ENCODE data around the gene SNX21.
"Not testable (repeated sequence)": the region's sequence is repeated elsewhere in the genome, so short reads cannot be mapped to it uniquely, and the experiment has no call there.

SNX21 gene, protein sequence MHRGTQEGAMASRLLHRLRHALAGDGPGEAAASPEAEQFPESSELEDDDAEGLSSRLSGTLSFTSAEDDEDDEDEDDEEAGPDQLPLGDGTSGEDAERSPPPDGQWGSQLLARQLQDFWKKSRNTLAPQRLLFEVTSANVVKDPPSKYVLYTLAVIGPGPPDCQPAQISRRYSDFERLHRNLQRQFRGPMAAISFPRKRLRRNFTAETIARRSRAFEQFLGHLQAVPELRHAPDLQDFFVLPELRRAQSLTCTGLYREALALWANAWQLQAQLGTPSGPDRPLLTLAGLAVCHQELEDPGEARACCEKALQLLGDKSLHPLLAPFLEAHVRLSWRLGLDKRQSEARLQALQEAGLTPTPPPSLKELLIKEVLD

DNA sequence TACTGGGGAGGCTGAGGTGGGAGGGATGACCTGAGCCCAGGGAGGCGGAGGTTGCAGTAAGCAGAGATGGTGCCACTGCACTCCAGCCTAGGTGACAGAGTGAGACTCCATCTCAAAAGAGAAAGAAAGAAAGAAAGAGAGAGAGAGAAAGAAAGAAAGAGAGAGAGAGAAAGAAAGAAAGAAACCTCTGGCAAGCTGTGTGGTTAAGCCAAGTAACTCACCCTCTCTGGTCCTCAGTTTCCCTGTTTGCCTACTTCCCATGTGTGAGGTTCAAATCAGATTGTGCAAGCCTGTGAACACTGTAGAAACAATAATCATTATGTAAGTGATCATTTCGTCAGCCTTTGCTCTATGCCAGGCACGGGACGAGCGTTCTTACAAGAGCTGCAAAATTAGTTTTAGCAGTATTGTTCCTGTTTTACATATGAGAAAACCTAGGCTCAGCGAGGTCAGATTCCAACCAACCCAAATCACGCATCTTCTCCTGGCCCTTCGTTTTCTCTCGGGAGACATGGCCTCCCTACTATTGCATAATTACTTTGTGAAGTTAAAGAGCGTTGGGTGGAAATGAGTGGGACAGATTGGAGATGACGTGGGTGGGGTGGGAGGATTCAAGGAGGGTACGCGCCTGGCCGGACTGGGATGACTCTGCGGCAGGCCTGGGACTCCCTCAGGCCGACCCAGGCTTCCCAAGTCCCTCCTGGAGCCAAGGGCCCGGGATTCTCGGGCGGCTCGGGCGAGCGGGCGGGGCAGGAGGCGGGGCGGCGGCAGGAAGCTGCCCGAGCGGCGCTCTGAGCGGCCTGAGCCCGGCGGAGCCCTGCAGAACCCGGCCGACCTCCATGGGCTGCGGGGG lies at the start of gene SNX21:
Gene SNX21 (plus strand): TSS at position 770 of the 853 bp plus-strand sequence. CDS start 121 bp downstream, outside the sequence.
- peak; percentile 97 for DNase-seq (ENCODE audit: low read depth)

DNA sequence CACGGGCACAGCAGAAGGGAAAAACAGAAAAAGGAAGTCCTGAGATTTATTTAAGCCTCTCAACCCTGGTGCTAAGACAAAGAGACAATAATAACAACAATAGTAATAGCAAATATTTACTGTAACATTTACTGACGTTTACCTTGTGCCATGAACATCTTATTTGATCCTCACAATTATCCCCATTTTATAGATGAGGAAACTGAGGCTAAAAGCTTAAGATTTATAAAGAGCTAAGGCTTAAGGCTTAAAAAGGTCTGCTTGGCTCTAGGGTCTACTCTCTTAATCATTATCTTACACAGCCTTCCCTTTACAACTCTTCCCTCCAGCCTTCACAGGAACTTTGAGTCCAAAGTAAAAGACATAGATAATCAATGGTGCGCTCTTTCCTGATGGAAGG lies 45.2 kb upstream of the SNX21 start:
- no peak for DNase-seq (ENCODE audit: low read depth)

DNA sequence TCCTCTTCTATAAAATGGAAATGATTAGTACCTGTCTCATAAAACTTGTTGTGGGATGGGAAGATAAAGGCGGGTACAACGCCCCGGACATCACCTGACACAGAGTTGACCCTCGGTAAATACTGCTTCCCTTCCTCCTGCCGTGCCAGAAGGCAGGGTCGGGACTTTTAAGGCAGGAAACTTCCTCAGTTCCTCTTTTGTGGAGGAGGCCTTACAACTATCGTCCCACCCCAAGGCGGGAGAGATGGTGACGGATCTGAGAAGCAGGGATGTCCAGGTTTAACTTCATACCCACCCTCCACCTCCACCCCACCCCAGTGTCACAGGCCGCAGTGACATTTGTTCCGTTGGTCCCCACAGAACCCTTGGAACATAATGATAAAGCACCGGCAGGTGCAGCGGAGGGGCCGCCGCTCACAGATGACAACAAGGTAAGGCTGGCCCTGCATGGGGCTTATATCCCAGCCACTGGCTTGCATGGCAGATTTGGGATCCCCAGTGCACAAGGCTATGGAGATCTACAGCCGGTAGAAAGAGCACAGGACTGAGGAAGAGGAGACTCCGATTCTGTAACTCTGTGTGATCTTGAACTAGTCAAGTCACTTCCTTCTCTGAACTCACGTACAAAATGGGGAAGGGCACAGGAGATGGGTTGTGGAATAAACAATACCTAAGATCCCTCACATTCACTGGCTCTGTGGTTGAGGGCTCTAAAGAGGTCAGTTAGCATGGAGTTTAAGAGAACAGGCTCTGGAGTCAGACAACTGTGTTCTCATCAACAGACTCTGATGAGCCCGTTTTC lies 41.1 kb upstream of the SNX21 start:
- DNase-seq (ENCODE audit: low read depth) = no peak

DNA sequence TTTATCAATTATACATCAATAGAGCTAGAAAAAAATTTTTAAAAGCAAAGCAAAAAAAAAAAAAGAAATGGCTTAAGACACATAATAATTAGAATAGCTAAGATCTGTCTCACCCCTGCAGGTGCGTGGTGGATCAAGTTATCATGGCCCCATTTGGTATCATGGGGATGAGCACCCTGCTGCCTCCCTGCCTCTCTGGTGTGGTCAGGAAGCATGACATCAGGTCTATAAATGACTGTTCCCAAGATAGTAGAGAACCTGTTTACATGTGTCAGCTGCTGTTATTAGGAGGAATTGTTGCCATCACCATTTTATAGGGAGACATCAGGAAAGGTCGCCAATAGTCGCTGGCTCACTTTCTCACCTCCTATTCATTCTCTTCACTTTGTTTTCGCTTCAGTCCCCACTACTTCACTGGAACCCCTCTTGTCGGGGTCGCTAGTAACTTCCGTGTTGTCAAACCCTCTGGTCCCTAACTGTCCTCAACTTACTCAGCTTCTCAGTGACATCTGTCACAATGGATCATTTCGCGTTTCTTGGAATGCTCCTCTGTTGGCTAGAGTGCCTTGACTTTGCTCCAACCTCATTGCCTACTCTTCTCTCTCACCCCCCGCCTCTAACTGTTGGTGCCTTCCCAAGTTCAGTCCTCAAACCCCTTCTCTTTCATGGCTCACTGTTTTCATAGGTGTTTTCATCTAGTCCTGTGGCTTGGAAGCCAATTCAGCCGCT lies 37.1 kb upstream of the SNX21 start:
- DNase-seq (ENCODE audit: low read depth) = no peak

DNA sequence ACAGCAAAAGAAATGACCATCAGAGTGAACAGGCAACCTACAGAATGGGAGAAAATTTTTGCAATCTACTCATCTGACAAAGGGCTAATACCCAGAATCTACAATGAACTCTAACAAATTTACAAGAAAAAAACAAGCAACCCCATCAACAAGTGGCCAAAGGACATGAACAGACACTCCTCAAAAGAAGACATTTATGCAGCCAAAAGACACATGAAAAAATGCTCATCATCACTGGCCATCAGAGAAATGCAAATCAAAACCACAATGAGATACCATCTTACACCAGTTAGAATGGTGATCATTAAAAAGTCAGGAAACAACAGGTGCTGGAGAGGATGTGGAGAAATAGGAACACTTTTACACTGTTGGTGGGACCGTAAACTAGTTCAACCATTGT lies 36.1 kb upstream of the SNX21 start:
- not testable (repeated sequence) for DNase-seq (ENCODE audit: low read depth)

DNA sequence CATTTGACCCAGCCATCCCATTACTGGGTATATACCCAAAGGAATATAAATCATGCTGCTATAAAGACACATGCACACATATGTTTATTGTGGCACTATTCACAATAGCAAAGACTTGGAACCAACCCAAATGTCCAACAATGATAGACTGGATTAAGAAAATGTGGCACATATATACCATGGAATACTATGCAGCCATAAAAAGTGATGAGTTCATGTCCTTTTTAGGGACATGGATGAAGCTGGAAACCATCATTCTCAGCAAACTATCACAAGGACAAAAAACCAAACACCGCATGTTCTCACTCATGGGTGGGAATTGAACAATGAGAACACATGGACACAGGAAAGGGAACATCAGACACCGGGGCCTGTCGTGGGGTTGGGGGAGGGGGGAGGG lies 35.6 kb upstream of the SNX21 start:
- DNase-seq (ENCODE audit: low read depth) = not testable (repeated sequence)

DNA sequence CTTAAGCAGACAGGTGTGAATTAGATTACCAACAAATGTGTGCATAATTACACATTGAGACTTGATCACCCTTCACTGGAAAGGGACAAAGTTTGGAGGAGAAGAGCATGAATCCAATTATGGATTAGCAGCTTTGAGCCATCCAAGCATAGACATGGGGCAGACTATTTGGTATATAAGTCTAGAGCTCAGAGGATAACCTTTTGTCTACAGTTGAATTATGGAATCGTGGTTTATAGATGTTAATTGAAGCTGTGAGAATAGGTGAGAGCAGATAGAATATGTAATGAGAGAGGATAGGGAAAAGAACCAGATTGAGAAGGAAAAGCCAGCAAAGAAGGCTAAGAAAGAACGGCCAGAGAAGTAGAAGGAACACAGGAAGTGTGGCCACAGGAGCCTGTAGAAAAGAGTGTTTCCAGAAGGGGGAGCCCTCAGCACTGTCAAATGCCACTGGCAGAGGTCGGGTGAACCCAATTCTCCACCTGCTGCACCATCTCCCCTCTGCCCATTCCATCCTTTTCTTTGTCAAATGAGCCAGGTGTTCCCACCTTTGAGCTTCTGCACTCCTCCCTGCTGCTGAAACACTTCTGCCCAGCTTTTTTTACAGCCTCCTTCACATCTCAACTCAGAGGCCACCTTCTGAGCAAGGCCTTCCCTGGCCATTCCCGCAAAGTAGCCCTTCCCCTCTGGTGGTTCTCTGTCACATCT lies 34.5 kb upstream of the SNX21 start:
- DNase-seq (ENCODE audit: low read depth) = peak; percentile 34

DNA sequence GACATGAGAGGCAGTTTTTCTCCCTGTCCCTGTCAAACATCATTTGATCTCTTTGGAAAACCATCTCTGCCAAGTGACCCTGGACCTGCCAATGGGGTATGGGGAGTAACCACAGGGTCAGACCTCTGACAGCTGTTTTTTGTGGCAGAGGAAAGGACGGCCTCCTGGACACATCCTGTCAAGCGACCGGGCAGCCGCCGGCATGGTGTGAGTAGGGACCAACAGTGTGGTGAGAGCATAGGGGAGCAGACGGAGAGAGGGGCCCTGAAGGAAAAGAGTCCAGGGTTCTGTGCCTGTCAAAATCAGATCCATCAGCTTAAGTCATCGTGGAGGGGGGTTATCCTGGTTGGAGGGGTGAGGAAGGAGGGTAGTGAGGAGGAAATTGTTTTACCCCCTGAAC lies 31.7 kb upstream of the SNX21 start:
- no peak for DNase-seq (ENCODE audit: low read depth)

DNA sequence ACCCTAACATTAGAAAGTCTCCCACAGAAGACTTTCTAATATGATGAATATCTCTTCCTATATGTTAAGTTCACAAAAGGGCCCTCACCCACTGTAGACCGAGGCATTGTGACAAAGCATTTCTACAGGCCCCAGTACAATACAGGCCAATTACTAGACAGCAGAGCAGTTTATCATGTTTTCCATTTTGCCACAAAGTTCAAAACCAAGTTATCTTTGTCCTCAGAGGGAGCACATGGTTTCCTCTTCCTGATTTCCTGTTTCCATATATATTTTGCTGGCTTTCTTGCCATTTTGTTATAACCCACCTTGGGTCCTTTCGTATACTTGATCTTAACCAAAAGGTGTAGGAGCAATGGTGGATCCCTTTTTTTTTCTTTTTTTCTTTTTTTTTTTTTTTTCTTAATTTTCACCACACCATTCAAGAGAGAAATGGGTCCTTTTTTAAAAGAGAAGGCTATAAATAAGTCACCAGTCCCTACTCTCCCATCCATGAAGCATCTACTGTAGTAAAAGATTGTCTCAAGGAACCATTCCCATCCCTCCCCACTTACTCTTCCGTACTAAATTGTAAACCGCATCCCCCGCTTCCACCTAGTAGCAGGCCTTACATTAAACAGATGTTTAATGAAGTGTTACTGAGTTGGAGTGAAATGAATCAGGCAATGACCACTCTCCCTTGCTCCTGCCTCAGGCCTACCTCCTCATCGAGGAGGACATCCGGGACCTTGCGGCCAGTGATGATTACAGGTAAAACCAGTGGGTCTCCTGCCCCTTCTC lies 23.2 kb upstream of the SNX21 start:
- DNase-seq (ENCODE audit: low read depth) = no peak

DNA sequence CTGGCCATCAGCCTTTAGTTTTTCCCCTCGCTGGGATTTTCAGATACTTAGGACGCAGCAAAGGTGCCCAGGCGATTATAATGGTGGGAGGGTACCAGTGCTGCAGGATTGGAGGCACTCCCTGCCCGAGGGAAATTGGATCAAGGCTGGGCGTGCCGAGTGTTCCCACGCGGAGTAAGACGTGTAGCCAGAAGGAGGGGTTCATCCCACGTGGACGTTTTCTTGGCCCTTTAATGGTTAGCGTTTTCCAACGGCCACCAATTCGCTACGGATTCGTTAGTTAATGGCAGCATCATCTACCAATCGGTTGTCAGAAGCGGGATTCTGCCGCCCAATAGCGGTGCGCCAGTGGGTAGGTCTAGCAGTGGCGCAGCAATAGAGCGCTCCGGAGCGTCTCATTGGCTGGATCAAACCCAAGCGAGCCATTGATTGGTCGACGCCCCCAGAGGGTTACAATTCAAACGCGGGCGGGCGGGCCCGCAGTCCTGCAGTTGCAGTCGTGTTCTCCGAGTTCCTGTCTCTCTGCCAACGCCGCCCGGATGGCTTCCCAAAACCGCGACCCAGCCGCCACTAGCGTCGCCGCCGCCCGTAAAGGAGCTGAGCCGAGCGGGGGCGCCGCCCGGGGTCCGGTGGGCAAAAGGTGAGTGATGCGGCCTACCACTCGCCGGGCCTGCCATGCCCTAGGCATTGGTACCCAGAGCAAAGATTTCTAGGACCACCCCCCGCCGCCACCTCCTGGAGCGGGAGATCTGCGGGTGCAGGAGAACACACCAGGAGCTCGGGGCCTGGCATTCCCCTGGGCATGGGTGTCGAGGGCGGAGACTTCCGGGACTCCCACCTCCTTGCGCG lies 21.2 kb upstream of the SNX21 start, which contains the start of gene UBE2C:
Gene UBE2C (plus strand): TSS at position 488 of the 849 bp plus-strand sequence. CDS start 52 bp downstream, at position 540.
- DNase-seq (ENCODE audit: low read depth) = peak; percentile 100

DNA sequence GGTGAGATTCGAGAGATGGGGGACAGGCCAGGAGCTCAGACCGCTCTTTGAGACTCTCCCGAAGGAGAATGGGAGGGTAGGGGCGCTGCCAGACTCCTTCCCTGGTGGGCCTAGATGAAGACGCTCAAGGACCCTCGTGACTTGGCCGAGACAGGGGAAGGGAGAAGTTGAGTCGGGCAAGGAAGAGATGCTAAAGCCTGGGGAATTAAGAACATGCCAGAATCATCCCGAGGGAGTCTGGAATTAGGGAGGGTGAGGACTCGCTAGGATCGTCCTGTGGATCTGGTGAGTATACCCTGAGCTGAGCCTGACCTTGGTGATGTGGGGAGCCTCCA lies 20.6 kb upstream of the SNX21 start:
- DNase-seq (ENCODE audit: low read depth) = no peak

DNA sequence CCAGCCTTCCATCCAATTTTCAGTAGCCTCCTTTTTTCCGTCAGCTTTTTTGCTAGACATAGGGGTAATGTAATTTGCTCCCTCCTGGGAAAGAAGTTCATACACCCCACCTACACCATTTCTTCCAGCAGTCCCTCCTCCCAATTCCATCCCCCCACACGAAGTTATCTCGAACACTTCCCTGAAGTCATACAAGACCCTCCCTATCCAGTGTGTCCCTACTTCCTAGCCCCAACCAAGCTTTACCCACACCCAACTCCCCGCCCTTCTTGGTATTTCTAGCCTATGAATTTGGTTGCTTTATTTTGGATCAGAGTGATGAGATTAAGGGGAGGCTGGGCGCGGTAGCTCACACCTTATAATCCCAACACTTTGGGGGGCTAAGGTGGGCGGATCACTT lies 20.1 kb upstream of the SNX21 start:
- no peak for DNase-seq (ENCODE audit: low read depth)

DNA sequence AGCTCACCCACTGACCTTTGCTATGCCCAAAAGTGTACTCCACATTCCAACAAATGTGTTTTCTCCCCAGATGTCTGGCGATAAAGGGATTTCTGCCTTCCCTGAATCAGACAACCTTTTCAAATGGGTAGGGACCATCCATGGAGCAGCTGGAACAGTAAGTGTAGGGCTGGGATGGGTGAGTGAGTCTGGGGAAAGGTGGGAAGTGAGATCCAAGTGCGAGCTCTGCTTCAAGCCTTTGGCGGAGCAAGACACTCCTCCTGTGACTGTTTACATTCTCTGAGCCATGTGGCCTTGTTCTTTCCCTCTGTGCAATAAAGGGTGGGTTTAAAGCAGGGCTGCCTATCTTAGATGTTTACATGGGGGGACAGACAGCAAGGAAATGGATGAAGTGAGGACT lies 19.3 kb upstream of the SNX21 start:
- no peak for DNase-seq (ENCODE audit: low read depth)

DNA sequence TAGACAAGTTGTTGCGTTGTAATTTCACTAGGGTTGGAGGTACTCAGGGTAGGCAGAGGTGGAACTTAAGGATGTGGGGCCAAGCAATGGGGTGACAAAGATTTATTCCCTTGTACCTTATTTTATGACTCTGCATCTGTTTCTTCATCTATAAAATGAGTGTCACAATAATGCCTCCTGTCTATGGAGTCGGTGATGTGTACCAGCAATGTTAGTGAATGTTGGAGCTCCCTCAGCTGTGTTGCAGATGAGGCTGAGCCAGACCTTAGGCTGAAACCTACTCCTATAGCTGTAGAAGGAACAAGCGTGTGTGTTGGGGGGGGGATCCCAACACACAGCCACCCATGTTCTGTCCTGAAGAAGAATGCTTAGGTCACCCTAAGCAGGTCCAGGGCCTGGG lies 16.6 kb upstream of the SNX21 start:
- no peak for DNase-seq (ENCODE audit: low read depth)

DNA sequence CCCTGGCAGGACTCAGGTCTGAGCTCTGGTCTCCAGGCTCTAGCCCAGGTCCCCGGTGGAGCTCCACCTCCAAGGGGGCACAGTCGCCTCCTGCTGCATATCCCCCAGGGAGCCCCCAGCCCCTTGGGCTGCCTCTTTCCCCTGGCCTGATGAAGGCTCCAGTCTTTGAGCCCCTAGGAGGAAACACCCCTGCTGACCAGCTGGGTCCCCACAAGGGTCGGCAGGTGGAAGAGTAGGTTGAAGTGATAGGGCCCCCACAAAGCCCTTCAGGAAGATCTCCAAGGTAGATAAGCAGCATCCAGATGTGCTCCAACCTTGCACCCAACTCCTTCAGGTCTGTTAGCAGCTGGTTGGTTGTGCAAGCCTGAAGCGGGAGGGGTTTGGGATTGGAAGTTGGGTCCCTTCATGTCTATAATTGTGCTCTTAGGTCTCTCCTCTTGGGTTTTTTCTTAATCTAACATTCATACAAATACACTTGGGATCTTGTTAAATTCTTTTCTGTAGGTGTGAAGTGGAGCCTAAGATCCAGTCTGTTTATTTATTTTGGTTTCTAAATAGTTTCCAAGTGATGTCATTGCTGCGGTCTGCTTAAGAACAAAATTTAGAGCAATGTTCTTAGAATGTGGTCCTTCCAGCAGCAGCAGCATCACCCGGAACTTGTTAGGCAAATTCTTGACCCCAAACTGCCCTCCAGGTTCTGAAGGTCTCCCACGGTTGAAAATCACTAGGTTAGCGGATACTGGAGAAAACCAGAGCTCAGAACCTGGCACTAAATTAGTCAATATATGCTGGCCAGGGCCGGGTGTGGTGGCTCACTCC lies 16.0 kb upstream of the SNX21 start:
- DNase-seq (ENCODE audit: low read depth) = peak; percentile 84

DNA sequence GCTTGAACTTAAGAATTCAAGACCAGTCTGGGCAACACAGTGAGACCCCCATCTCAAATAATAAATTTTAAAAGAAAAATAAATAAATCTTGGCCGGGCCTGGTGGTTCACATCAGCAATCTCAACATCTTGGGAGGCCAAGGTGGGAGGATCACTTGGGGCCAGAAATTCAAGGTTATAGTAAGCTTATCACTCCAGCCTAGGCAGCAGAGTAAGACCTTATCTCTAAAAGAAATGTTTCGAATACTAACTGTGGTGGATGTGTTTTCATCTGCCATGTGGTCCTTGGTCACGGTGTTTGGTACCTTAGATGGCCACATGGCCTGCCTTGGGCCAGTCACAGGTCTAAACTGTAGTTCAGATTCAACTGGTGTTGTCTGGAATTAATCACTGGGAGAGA lies 15.4 kb upstream of the SNX21 start:
- no peak for DNase-seq (ENCODE audit: low read depth)

DNA sequence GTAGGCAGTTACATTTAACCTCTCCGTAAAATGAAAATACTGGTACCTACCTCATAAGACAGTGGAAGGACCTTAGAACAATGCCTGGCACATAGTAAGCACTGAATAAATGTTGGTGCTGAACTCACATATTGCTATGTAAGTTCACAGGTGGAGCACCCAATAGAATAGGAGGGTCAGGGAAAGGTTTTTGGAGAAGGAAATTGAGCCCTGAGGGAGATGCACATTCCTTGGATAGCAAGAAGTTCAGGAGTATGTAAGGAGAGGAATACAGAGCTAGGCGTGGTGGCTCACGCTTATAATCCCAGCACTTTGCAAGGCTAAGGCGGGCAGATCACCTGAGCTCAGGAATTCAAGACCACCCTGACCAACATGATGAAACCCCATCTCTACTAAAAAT lies 14.1 kb upstream of the SNX21 start:
- no peak for DNase-seq (ENCODE audit: low read depth)

DNA sequence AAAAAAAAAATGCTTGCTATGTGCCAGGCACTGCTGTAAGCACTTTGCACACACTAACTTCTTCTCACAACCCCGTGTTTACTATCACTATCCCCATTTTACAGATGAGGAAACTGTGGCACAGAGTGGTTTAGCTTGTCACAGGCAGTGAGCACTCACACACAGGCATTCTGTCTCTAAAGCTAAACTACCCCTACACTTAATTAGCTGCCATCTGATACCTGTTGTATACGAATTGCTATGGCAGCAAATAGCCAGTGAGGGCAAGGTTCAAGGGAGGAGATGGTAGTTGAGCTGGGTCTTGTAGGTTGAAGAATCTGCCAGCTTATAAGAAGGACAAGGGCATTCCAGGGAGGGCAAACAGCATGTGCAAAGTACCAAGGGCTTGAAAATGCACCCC lies 11.7 kb upstream of the SNX21 start:
- DNase-seq (ENCODE audit: low read depth) = no peak

DNA sequence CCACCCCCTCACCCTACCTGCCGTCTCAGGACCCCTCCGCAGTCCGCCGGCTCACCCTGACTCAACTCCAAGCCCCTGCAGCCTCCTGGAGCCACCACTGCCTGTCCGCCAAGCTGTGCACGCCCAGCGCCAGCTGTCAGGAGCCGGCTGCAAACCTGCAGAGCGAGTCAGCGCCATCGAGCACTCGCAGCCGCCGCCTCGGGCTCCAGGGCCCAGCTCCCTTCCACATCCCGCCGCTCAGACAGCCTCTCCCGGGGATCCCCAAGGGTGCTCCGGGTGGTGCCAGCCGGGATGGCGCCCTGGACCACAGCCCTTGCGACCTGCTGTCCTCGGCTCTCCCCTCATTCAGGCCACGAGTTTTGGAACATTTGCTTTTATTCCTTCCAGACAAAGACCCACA lies 10.7 kb upstream of the SNX21 start:
- DNase-seq (ENCODE audit: low read depth) = no peak
